Ectodermal cell (in vitro differentiated cells): Measurements from ENCODE around the gene CHMP4B.

ENCODE experiments used
- H3K27ac ChIP-seq: 2 replicates; pipeline ENCODE4 v1.7.0; 2013; ENCODE audit warnings: mild to moderate bottlenecking, low read depth, low read length; ENCODE audit not compliant: insufficient read depth, poor library complexity, severe bottlenecking
- H3K27me3 ChIP-seq: 2 replicates; pipeline ENCODE4 v1.7.0; 2013; ENCODE audit warnings: mild to moderate bottlenecking, low read length; ENCODE audit not compliant: insufficient read depth, control insufficient read depth, poor library complexity, severe bottlenecking
- H3K36me3 ChIP-seq: one replicate; pipeline ENCODE4 v1.7.0; 2013; ENCODE audit warnings: low read length; ENCODE audit not compliant: control insufficient read depth, insufficient read depth
- H3K4me1 ChIP-seq: one replicate; pipeline ENCODE4 v1.7.0; 2013; ENCODE audit warnings: low read length; ENCODE audit not compliant: control insufficient read depth, insufficient read depth
- H3K4me3 ChIP-seq: 2 replicates; pipeline ENCODE4 v1.7.0; 2013; ENCODE audit warnings: low read depth, low read length, control low read depth; ENCODE audit not compliant: insufficient read depth
- H3K9me3 ChIP-seq: 2 replicates; pipeline ENCODE4 v1.7.0; 2013; ENCODE audit warnings: mild to moderate bottlenecking, low read length, moderate library complexity; ENCODE audit not compliant: control insufficient read depth
- WGBS, 2 experiments: methylation state at CpG; one replicate each; pipeline ENCODE4 v1.1.7; 2013; ENCODE audit warnings: missing lambda C conversion rate in 2 of 2; 5-methylcytosine and 5-hydroxymethylcytosine counted together

Gene CHMP4B

GRCh38 chr20:33796907-33797544 is 14.1 kb upstream of the CHMP4B start:
- no peaks in the 10 kb centered on the region for H3K4me1 ChIP-seq
- H3K27me3 ChIP-seq: no peaks in the 10 kb centered on the region
- no peaks in the 10 kb centered on the region for H3K36me3 ChIP-seq
- WGBS, 2 experiments: 92 to 94% methylated on average over 5 of the region's 5 CpGs
- H3K9me3 ChIP-seq: no peaks in the 10 kb centered on the region
- no peak overlapping the region for H3K27ac ChIP-seq
- no peak overlapping the region for H3K4me3 ChIP-seq

GRCh38 chr20:33798444-33798843 is 12.7 kb upstream of the CHMP4B start:
- 91 to 92% methylated on average over 4 of the region's 4 CpGs for WGBS, 2 experiments
- H3K27me3 ChIP-seq: no peaks in the 10 kb centered on the region
- no peak overlapping the region for H3K27ac ChIP-seq

DNA sequence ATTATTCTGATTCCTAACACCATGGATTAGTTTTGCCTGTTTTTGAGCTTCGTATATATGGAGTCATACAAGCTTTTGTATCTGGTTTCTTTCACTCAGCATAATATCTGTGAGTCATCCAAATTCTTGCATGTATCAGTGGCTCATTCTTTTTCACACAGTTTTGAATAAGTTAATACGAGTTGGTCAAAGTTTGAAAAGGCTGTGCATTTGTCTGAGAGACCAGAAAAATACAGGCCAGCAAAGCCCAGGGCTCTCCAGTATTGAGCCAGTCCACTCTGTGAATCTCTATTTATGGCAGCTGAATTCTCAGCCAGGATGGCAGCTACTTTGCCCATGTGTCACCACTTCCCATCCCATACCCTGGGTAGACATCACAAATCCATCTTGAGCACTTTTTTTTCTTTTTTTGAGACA is 7.2 kb upstream of the CHMP4B start:
- H3K27me3 ChIP-seq: no peaks in the 10 kb centered on the region
- H3K9me3 ChIP-seq: no peaks in the 10 kb centered on the region
- 93% methylated on average over 2 of the region's 2 CpGs for WGBS, 2 experiments
- H3K36me3 ChIP-seq: no peaks in the 10 kb centered on the region
- H3K27ac ChIP-seq: no peak overlapping the region
- no peak overlapping the region for H3K4me3 ChIP-seq
- H3K4me1 ChIP-seq: no peaks in the 10 kb centered on the region

More at GRCh38 chr20:33798444-33798843, 12.7 kb upstream of the CHMP4B start:
- Histone ChIP-seq H3K4me3 (no peak overlapping the region), H3K9me3 (no peaks in the 10 kb centered on the region), H3K36me3 (no peaks in the 10 kb centered on the region), H3K4me1 (no peaks in the 10 kb centered on the region)

DNA sequence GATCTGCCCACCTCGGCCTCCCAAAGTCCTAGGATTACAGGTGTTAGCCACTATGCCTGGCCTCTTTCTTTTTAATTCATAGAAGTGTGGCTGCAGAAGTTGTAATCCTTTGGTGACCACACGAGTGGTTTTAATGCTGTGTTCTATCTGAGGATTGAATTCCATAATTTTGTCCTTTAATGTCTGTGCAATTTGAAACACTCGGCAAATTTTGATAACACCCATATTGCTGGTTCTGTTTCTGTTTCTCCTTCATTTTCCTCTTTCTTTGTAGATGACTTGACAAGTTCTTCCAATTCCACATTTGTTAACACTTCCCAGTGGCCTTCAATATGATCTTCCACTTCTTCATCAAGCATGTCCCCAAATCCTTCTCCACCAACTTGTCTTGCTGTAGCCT is 2.8 kb upstream of the CHMP4B start:
- Histone ChIP-seq H3K4me3 (no peak overlapping the region), H3K27me3 (no peaks in the 10 kb centered on the region)
- WGBS, 2 experiments: 92 to 94% methylated on average over 3 of the region's 3 CpGs

GRCh38 chr20:33810259-33810658 is 889 bp upstream of the CHMP4B start:
- Histone ChIP-seq H3K27me3 (no peaks in the 10 kb centered on the region), H3K27ac (no peak overlapping the region), H3K9me3 (no peaks in the 10 kb centered on the region), H3K4me1 (peaks cover 12% of the 10 kb centered on the region), H3K4me3 (no peak overlapping the region), H3K36me3 (no peaks in the 10 kb centered on the region)
- WGBS, 2 experiments: 76 to 77% methylated on average over 5 of the region's 5 CpGs

More for the DNA sequence above, 2.8 kb upstream of the CHMP4B start:
- Histone ChIP-seq H3K4me1 (peaks cover 12% of the 10 kb centered on the region), H3K9me3 (no peaks in the 10 kb centered on the region), H3K27ac (no peak overlapping the region), H3K36me3 (no peaks in the 10 kb centered on the region)

DNA sequence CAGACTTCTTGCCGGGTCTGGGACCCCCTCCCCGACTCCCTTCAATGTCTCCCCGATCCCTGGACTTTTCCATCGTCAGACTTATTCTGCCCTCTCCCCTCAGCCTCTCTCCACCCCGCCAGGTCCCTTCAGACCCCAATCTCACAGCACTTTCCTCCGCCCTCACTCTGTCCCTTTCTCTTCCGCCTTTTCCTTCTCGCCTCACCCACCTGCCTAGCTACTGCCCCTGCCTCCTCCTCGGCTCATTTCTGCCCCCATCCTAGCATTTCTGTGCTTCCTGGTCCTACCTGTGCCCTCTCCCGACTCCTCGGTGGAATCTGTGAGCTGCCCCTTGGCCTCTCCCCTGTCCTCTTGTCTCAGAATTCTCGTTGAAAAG is 616 bp downstream of the CHMP4B start:
- peak overlapping the region; percentile 23 for H3K27ac ChIP-seq
- WGBS, 2 experiments: 0 to 1% methylated on average over 12 of the region's 12 CpGs
- peaks cover 12% of the 10 kb centered on the region for H3K4me1 ChIP-seq
- peak overlapping the region; percentile 85 for H3K4me3 ChIP-seq
- H3K9me3 ChIP-seq: no peaks in the 10 kb centered on the region
- no peaks in the 10 kb centered on the region for H3K36me3 ChIP-seq
- H3K27me3 ChIP-seq: no peaks in the 10 kb centered on the region

GRCh38 chr20:33812152-33812849 is 1.2 kb downstream of the CHMP4B start:
- 16 to 18% methylated on average over 14 of the region's 14 CpGs for WGBS, 2 experiments
- Histone ChIP-seq H3K27ac (peak overlapping the region; percentile 23), H3K4me3 (peak overlapping the region; percentile 85), H3K27me3 (no peaks in the 10 kb centered on the region), H3K36me3 (no peaks in the 10 kb centered on the region), H3K4me1 (peaks cover 12% of the 10 kb centered on the region), H3K9me3 (no peaks in the 10 kb centered on the region)

DNA sequence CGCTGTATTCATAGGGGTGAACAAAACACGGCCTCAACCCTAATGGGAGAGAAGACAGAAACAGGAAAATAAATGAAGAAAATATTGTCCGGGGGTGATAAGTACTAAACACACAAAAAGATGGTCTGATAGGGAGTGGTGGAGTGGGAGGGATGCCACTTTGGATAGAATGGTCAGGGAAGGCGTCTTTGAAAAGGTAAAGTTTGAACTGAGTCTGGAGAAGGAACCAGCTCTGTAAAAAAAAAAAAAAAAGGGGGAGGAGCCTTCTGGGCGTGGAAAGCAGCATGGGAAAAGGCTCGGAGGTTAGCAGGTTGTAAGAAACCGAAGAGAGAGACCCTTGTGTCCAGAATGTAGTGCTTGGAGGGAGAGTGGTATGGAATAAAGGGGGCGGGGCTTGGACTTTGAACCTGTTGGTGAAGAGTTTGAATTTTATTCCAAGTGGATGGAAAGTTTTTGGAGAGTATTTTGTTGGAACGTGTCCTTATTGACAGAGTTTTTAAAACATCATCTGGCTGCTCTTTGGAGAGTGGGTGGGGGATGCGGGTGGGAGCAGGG is 1.8 kb downstream of the CHMP4B start:
- Histone ChIP-seq H3K27ac (no peak overlapping the region), H3K4me1 (peaks cover 12% of the 10 kb centered on the region), H3K9me3 (no peaks in the 10 kb centered on the region), H3K27me3 (no peaks in the 10 kb centered on the region), H3K4me3 (peak overlapping the region; percentile 85), H3K36me3 (no peaks in the 10 kb centered on the region)
- WGBS, 2 experiments: 48 to 49% methylated on average over 10 of the region's 10 CpGs

DNA sequence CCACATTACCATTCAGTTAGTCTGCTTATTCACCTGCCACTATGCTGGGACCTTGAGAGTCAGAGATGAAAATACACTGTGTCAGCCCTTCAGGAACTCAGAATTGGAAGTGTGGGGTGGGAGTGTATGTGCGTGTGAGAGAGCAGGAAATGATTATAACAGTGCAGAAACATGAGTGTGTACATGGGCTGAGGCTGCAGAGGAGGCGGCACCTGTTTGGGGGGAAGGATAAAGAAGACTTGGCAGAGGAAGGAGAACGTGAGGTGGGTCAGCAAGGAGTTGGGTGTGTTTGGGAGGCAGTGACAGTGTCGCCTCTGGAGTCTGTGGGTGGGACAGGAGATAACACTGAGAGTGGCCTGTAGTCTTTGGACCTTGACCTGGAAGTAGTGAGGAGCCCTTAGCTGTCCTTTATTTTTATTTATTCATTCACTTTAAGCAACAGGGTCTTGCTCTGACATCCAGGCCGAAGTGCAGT is 3.1 kb downstream of the CHMP4B start:
- Histone ChIP-seq H3K27me3 (no peaks in the 10 kb centered on the region), H3K4me1 (peaks cover 12% of the 10 kb centered on the region), H3K27ac (no peak overlapping the region), H3K4me3 (no peak overlapping the region), H3K9me3 (no peaks in the 10 kb centered on the region), H3K36me3 (no peaks in the 10 kb centered on the region)
- WGBS, 2 experiments: 94 to 95% methylated on average over 5 of the region's 5 CpGs

GRCh38 chr20:33815671-33816070 is 4.5 kb downstream of the CHMP4B start:
- Histone ChIP-seq H3K27me3 (no peaks in the 10 kb centered on the region), H3K4me1 (peaks cover 12% of the 10 kb centered on the region), H3K4me3 (no peak overlapping the region), H3K9me3 (no peaks in the 10 kb centered on the region), H3K27ac (no peak overlapping the region), H3K36me3 (no peaks in the 10 kb centered on the region)
- 94 to 95% methylated on average over 3 of the region's 3 CpGs for WGBS, 2 experiments
